ENCODE results near the gene HOXD3. TPM values are rescaled to one million over a fixed set of nuclear protein-coding genes. Genes with fewer than 3 reads are reported as not detected.

HOXD3 gene
- total RNA-seq, 5 donors from 2014 or later (not counting 1 experiment from before 2014, with no cell fraction given) = 0.44 TPM; not detected in 4

GRCh38 chr2:176150584-176151441 lies 6.3 kb upstream of the HOXD3 start:
- Mint-ChIP-seq H3K4me3 (no peak overlapping the region), H3K36me3 (no peaks in the 10 kb centered on the region), H3K27ac (peak overlapping the region in 1 of 2 donors; percentile 50), H3K27me3 (peaks cover 78 to 92% of the 10 kb centered on the region in 2 donors), H3K9me3 (no peaks in the 10 kb centered on the region), H3K4me1 (peaks cover 4 to 12% (median 7%) of the 10 kb centered on the region in 3 donors)
- ChIA-PET CTCF (interaction anchor here in 1 of 2 donors (0.6 to 0.7 kb wide), 2 partner anchors 24 to 987 kb away, joined by 3 read pairs; no protein-coding TSS in a partner anchor), POLR2A (interaction anchor here in 1 of 2 donors (0.6 kb wide), 2 partner anchors 10 kb away, joined by 3 to 7 read pairs; no protein-coding TSS in a partner anchor)
- Histone ChIP-seq H3K27ac (ENCODE audit: low read length) (no peak overlapping the region), H3K9me3 (no peaks in the 10 kb centered on the region), H3K4me3 (ENCODE audit: control insufficient read depth in 1 of 2, extremely low read depth in 1 of 2, low read length in 1 of 2) (no peak overlapping the region), H3K36me3 (ENCODE audit: control insufficient read depth in 2 of 2, extremely low read depth in 1 of 2, insufficient read depth in 1 of 2, low read length in 1 of 2) (no peaks in the 10 kb centered on the region), H3K4me1 (ENCODE audit: control insufficient read depth in 1 of 2, extremely low read depth in 1 of 2, insufficient read depth in 2 of 2, low read length in 2 of 2) (peaks cover 0 to 7% of the 10 kb centered on the region in 2 experiments), H3K27me3 (replicated peaks in 1 of 2; ENCODE audit: control insufficient read depth in 2 of 2, extremely low read depth in 1 of 2, insufficient read depth in 2 of 2, low read length in 1 of 2) (peaks cover 10 to 74% of the 10 kb centered on the region in 2 experiments)
- 36% methylated on average over 11 of the region's 14 CpGs for WGBS (ENCODE audit: insufficient coverage)
- DNase-seq = no peak
- no peak for ATAC-seq (replicated peaks in 1 of 4)

- Mint-ChIP-seq H3K4me1 (peaks cover 6 to 12% (median 7%) of the 10 kb centered on the region in 3 donors), H3K27me3 (peaks cover 77 to 91% of the 10 kb centered on the region in 2 donors), H3K27ac (peak within 1 kb of the TSS in 1 of 2 donors; percentile 50), H3K36me3 (no peaks in the 10 kb centered on the region), H3K4me3 (peak within 1 kb of the TSS in 1 of 3 donors; percentile 16), H3K9me3 (no peaks in the 10 kb centered on the region)
- Histone ChIP-seq H3K4me1 (ENCODE audit: control insufficient read depth in 1 of 2, extremely low read depth in 1 of 2, insufficient read depth in 2 of 2, low read length in 2 of 2) (peaks cover 0 to 7% of the 10 kb centered on the region in 2 experiments), H3K9me3 (no peaks in the 10 kb centered on the region), H3K4me3 (ENCODE audit: control insufficient read depth in 1 of 2, extremely low read depth in 1 of 2, low read length in 1 of 2) (peak within 1 kb of the TSS in 1 of 2 donors; percentile 2), H3K27ac (ENCODE audit: low read length) (no peak within 1 kb of the TSS), H3K27me3 (replicated peaks in 1 of 2; ENCODE audit: control insufficient read depth in 2 of 2, extremely low read depth in 1 of 2, insufficient read depth in 2 of 2, low read length in 1 of 2) (peaks cover 7 to 76% of the 10 kb centered on the region in 2 experiments), H3K36me3 (ENCODE audit: control insufficient read depth in 2 of 2, extremely low read depth in 1 of 2, insufficient read depth in 1 of 2, low read length in 1 of 2) (no peaks in the 10 kb centered on the region)
- ATAC-seq (replicated peaks in 1 of 4) = no peak
- ChIA-PET CTCF (interaction anchor here (0.6 to 1.2 kb wide), 3 partner anchors 18 to 986 kb away, joined by 3 read pairs; no protein-coding TSS in a partner anchor), POLR2A (interaction anchor here in 1 of 2 donors (0.6 kb wide), 1 partner anchor 9 kb away, joined by 7 read pairs; no protein-coding TSS in a partner anchor)
- no peak for DNase-seq
- 8% methylated on average over 42 of the region's 55 CpGs for WGBS (ENCODE audit: insufficient coverage)
Observed at GRCh38 chr2:176151442-176152287, 5.4 kb upstream of the HOXD3 start, which contains the start of gene HOXD4. Gene HOXD4, plus strand, starts transcription at chr2:176151550. Its CDS starts 84 bp downstream, at chr2:176151634.

GRCh38 chr2:176152350-176153181 lies 4.5 kb upstream of the HOXD3 start:
- CTCF ChIA-PET = interaction anchor here in 1 of 2 donors (0.6 to 1.2 kb wide), 2 partner anchors 17 to 54 kb away, joined by 3 read pairs; no protein-coding TSS in a partner anchor
- Histone ChIP-seq H3K27me3 (replicated peaks in 1 of 2; ENCODE audit: control insufficient read depth in 2 of 2, extremely low read depth in 1 of 2, insufficient read depth in 2 of 2, low read length in 1 of 2) (peaks cover 7 to 77% of the 10 kb centered on the region in 2 experiments), H3K27ac (ENCODE audit: low read length) (no peak overlapping the region), H3K4me3 (ENCODE audit: control insufficient read depth in 1 of 2, extremely low read depth in 1 of 2, low read length in 1 of 2) (no peak overlapping the region), H3K4me1 (ENCODE audit: control insufficient read depth in 1 of 2, extremely low read depth in 1 of 2, insufficient read depth in 2 of 2, low read length in 2 of 2) (peaks cover 2 to 10% of the 10 kb centered on the region in 2 experiments), H3K9me3 (no peaks in the 10 kb centered on the region), H3K36me3 (ENCODE audit: control insufficient read depth in 2 of 2, extremely low read depth in 1 of 2, insufficient read depth in 1 of 2, low read length in 1 of 2) (no peaks in the 10 kb centered on the region)
- Mint-ChIP-seq H3K4me3 (peak overlapping the region in 1 of 3 donors; percentile 16), H3K9me3 (no peaks in the 10 kb centered on the region), H3K4me1 (peaks cover 8 to 15% (median 11%) of the 10 kb centered on the region in 3 donors), H3K27ac (no peak overlapping the region), H3K36me3 (no peaks in the 10 kb centered on the region), H3K27me3 (peaks cover 73 to 87% of the 10 kb centered on the region in 2 donors)
- 8% methylated on average over 27 of the region's 48 CpGs for WGBS (ENCODE audit: insufficient coverage)
- POLR2A ChIA-PET = no interaction called here
- DNase-seq (no peak), ATAC-seq (replicated peaks in 1 of 4) (no peak)

GRCh38 chr2:176154576-176155252 lies 2.4 kb upstream of the HOXD3 start:
- no peak overlapping the region for H3K27ac Mint-ChIP-seq
- Histone ChIP-seq H3K27me3 (replicated peaks in 1 of 2; ENCODE audit: control insufficient read depth in 2 of 2, extremely low read depth in 1 of 2, insufficient read depth in 2 of 2, low read length in 1 of 2) (peaks cover 11 to 77% of the 10 kb centered on the region in 2 experiments), H3K36me3 (ENCODE audit: control insufficient read depth in 2 of 2, extremely low read depth in 1 of 2, insufficient read depth in 1 of 2, low read length in 1 of 2) (no peaks in the 10 kb centered on the region), H3K4me3 (ENCODE audit: control insufficient read depth in 1 of 2, extremely low read depth in 1 of 2, low read length in 1 of 2) (no peak overlapping the region), H3K27ac (ENCODE audit: low read length) (no peak overlapping the region), H3K4me1 (ENCODE audit: control insufficient read depth in 1 of 2, extremely low read depth in 1 of 2, insufficient read depth in 2 of 2, low read length in 2 of 2) (peaks cover 2 to 23% of the 10 kb centered on the region in 2 experiments), H3K9me3 (no peaks in the 10 kb centered on the region)
- H3K4me3 Mint-ChIP-seq = no peak overlapping the region
- peaks cover 15 to 25% (median 19%) of the 10 kb centered on the region in 3 donors for H3K4me1 Mint-ChIP-seq
- DNase-seq (no peak), ATAC-seq (replicated peaks in 1 of 4) (no peak)
- WGBS (ENCODE audit: insufficient coverage) = 23% methylated on average over 6 of the region's 11 CpGs
- no peaks in the 10 kb centered on the region for H3K36me3 Mint-ChIP-seq
- ChIA-PET CTCF (interaction anchor here (0.6 to 1.1 kb wide), 4 partner anchors 10 to 957 kb away, joined by 3 to 4 read pairs (median 3); no protein-coding TSS in a partner anchor), POLR2A (interaction anchor here in 1 of 2 donors (0.7 kb wide), 1 partner anchor 17 kb away, joined by 4 read pairs; no protein-coding TSS in a partner anchor)
- H3K27me3 Mint-ChIP-seq = peaks cover 61 to 82% of the 10 kb centered on the region in 2 donors
- H3K9me3 Mint-ChIP-seq = no peaks in the 10 kb centered on the region

- no peak overlapping the region for H3K4me3 Mint-ChIP-seq
- H3K27ac Mint-ChIP-seq = no peak overlapping the region
- WGBS (ENCODE audit: insufficient coverage) = 18% methylated on average over 4 of the region's 6 CpGs
- H3K4me1 Mint-ChIP-seq = peaks cover 14 to 19% (median 15%) of the 10 kb centered on the region in 3 donors
- H3K9me3 Mint-ChIP-seq = no peaks in the 10 kb centered on the region
- Histone ChIP-seq H3K4me3 (ENCODE audit: control insufficient read depth in 1 of 2, extremely low read depth in 1 of 2, low read length in 1 of 2) (no peak overlapping the region), H3K36me3 (ENCODE audit: control insufficient read depth in 2 of 2, extremely low read depth in 1 of 2, insufficient read depth in 1 of 2, low read length in 1 of 2) (no peaks in the 10 kb centered on the region), H3K9me3 (no peaks in the 10 kb centered on the region), H3K27me3 (replicated peaks in 1 of 2; ENCODE audit: control insufficient read depth in 2 of 2, extremely low read depth in 1 of 2, insufficient read depth in 2 of 2, low read length in 1 of 2) (peaks cover 14 to 77% of the 10 kb centered on the region in 2 experiments), H3K4me1 (ENCODE audit: control insufficient read depth in 1 of 2, extremely low read depth in 1 of 2, insufficient read depth in 2 of 2, low read length in 2 of 2) (peaks cover 2 to 27% of the 10 kb centered on the region in 2 experiments), H3K27ac (ENCODE audit: low read length) (no peak overlapping the region)
- CTCF ChIA-PET = interaction anchor here (0.7 to 1.1 kb wide), 3 partner anchors 9 to 16 kb away, joined by 3 to 4 read pairs (median 3); no protein-coding TSS in a partner anchor
- POLR2A ChIA-PET = no interaction called here
- ATAC-seq (replicated peaks in 1 of 4) (no peak), DNase-seq (no peak)
- H3K27me3 Mint-ChIP-seq = peaks cover 54 to 80% of the 10 kb centered on the region in 2 donors
- no peaks in the 10 kb centered on the region for H3K36me3 Mint-ChIP-seq
Observed at GRCh38 chr2:176155356-176156044, 1.6 kb upstream of the HOXD3 start.
